Stomach (tissue), 9 donors: Measurements from ENCODE around the gene FBXL7. TPM values are rescaled to one million over a fixed set of nuclear protein-coding genes. Genes with fewer than 3 reads are reported as not detected.

Experiments used
- DNase-seq, 2 donors: peaks; one replicate each; pipeline versions ENCODE4 v3.0.0 to v3.0.0-alpha.2; 2013 to 2019
- H3K27ac ChIP-seq, 5 donors: fragments of 200-600 bp in 4 of 5; sonication (generic) in 4 of 5; one replicate each; pipeline ENCODE4 v1.5.1; 2013 to 2019; ENCODE audit warnings: mild to moderate bottlenecking in 1 of 5, moderate library complexity in 1 of 5
- H3K27me3 ChIP-seq, 3 donors: fragments of 200-600 bp; sonication (generic); one replicate each; pipeline ENCODE4 v1.5.1; 2017 to 2019; ENCODE audit warnings: mixed run types in 1 of 3
- H3K36me3 ChIP-seq, 4 donors: fragments of 200-600 bp; sonication (generic); 1 replicate in 3 of 4; 2 replicates in 1 of 4; pipeline ENCODE4 v1.5.1; 2016 to 2019
- H3K4me1 ChIP-seq, 4 donors: fragments of 200-600 bp; sonication (generic); one replicate each; pipeline ENCODE4 v1.5.1; 2016 to 2019
- H3K4me3 ChIP-seq, 4 donors: fragments of 200-600 bp; sonication (generic) in 3 of 4; one replicate each; pipeline ENCODE4 v1.5.1; 2016 to 2019; ENCODE audit warnings: mild to moderate bottlenecking in 1 of 4
- H3K9me3 ChIP-seq, 4 donors: fragments of 200-600 bp; sonication (generic); one replicate each; pipeline ENCODE4 v1.5.1; 2016 to 2019
- EP300 ChIP-seq: sonication (generic); formaldehyde crosslinking; IDR thresholded peaks from one replicate; pipeline ENCODE4 v1.6.1; 2017; ENCODE audit warnings: antibody characterized with exemption
- POLR2A ChIP-seq, 4 donors: fragments of 450-650 bp; IDR thresholded peaks; one replicate each; pipeline ENCODE4 v1.6.1; 2016; ENCODE audit warnings: antibody characterized with exemption in 4 of 4, control low read depth in 2 of 4, mild to moderate bottlenecking in 1 of 4, moderate library complexity in 1 of 4
- POLR2AphosphoS5 ChIP-seq, 3 donors: sonication (generic); formaldehyde crosslinking; IDR thresholded peaks; one replicate each; pipeline ENCODE4 v1.6.1; 2016; ENCODE audit warnings: antibody characterized with exemption in 3 of 3
- WGBS, 5 donors: extraction: QIAGEN DNeasy Blood & Tissue Kit in 3 of 5; methylation state at CpG; one replicate each; pipeline versions ENCODE4 v1.1.5 to v1.1.7; 2013 to 2018; 5-methylcytosine and 5-hydroxymethylcytosine counted together
- intact Hi-C: fragments of 100-400 bp; cut with DNase I; formaldehyde crosslinking; loops from one replicate; pipeline ENCODE4 v1.15.1; 2023; ENCODE audit warnings: low total_unique reads
- polyA plus RNA-seq, 3 donors: library from polyadenylated mRNA; stranded (reverse); fragments of 200-250 nt; gene quantifications; one replicate each; pipeline ENCODE4 v1.2.3, GENCODE V29; 2013
- total RNA-seq, 5 donors: library from RNA; depleted of rRNA; stranded (reverse); fragments of >200 nt; gene quantifications; one replicate each; pipeline versions ENCODE4 v1.1.0 to v1.2.3, GENCODE V29; 2014 to 2016
- TF ChIP-seq, protein P1 (sequence below), 7 experiments: fragments of 450-650 bp in 4 of 7; fragments of 200-600 bp in 3 of 7; sonication (generic) in 3 of 7; IDR thresholded peaks; one replicate each; pipeline ENCODE4 v1.5.1; 2016 to 2019; ENCODE audit warnings: antibody characterized with exemption in 7 of 7, control low read depth in 2 of 7, mild to moderate bottlenecking in 1 of 7
- donor health status: healthy with polysubstance abuse.
- donor health status: Bipolar disorder and iron deficiency.
- donor health status: healthy.

Gene FBXL7
- total and polyA plus RNA-seq, 8 donors, result 3.6 to 17.1 (median 6.8) TPM

DNA sequence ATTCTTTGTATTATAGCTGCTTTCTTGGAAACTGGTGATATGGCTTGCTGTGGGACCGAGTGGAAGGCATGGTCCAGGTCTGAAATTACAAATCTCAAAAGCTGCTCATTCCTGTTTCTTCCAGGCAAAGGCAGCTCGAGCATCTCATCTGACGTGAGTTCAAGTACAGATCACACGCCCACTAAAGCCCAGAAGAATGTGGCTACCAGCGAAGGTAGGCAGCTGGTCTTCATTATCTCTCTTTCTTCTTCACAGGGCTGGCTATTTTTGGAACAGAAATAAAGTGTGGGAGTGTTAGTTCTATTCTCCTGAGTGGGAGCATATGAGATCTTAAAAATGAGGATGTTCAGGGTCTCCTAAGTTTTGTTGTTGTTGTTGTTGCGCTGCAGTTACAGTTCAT is 115.9 kb downstream of the FBXL7 start:
- TF ChIP-seq, protein P1, sequence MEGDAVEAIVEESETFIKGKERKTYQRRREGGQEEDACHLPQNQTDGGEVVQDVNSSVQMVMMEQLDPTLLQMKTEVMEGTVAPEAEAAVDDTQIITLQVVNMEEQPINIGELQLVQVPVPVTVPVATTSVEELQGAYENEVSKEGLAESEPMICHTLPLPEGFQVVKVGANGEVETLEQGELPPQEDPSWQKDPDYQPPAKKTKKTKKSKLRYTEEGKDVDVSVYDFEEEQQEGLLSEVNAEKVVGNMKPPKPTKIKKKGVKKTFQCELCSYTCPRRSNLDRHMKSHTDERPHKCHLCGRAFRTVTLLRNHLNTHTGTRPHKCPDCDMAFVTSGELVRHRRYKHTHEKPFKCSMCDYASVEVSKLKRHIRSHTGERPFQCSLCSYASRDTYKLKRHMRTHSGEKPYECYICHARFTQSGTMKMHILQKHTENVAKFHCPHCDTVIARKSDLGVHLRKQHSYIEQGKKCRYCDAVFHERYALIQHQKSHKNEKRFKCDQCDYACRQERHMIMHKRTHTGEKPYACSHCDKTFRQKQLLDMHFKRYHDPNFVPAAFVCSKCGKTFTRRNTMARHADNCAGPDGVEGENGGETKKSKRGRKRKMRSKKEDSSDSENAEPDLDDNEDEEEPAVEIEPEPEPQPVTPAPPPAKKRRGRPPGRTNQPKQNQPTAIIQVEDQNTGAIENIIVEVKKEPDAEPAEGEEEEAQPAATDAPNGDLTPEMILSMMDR (IDR thresholded peaks at IDR 0.05), result no peak
- TF ChIP-seq EP300 (no peak), POLR2AphosphoS5 (IDR thresholded peaks at IDR 0.05) (no peak), POLR2A (IDR thresholded peaks at IDR 0.05) (no peak)
- H3K27ac ChIP-seq, result no peak overlapping the region
- H3K27me3 ChIP-seq, result no peaks in the 10 kb centered on the region
- no peak overlapping the region for H3K4me3 ChIP-seq
- H3K36me3 ChIP-seq, result no peaks in the 10 kb centered on the region
- 72 to 80% (median 74%) methylated on average over 6 of the region's 6 CpGs for WGBS, 5 donors
- intact Hi-C loops, result no loop called here
- H3K9me3 ChIP-seq, result no peaks in the 10 kb centered on the region
- H3K4me1 ChIP-seq, result peaks cover 0 to 2% (median 0%) of the 10 kb centered on the region in 4 donors
- DNase-seq, result no peak

DNA sequence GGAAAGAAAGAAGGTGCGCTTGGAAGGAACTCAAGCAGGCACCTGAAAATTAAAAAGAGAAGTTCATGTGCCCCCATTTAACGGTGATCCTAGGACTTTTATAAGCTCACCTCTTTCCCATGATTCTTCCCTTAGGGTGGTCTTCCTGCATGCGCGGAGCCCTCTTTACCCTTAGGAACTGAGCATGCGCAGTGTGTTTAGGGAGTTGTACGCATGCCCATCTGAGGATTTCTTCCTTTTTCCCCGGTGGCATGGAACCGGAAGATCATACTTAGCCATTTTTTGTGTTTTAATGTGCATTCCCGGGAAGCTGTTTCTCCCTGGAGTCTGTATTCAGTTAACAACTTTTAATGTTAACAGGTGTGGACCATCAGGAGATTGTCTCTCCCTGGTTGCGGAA is 119.0 kb downstream of the FBXL7 start:
- H3K27me3 ChIP-seq, result no peaks in the 10 kb centered on the region
- 88 to 97% (median 94%) methylated on average over 10 of the region's 10 CpGs for WGBS, 5 donors
- no peak overlapping the region for H3K27ac ChIP-seq
- DNase-seq, result no peak
- TF ChIP-seq EP300 (no peak), POLR2A (IDR thresholded peaks at IDR 0.05) (no peak), POLR2AphosphoS5 (IDR thresholded peaks at IDR 0.05) (no peak)
- TF ChIP-seq, protein P1 (IDR thresholded peaks at IDR 0.05), result no peak
- no peak overlapping the region for H3K4me3 ChIP-seq
- intact Hi-C loops, result no loop called here
- H3K4me1 ChIP-seq, result peaks cover 0 to 4% (median 0%) of the 10 kb centered on the region in 4 donors
- no peaks in the 10 kb centered on the region for H3K36me3 ChIP-seq
- no peaks in the 10 kb centered on the region for H3K9me3 ChIP-seq

DNA sequence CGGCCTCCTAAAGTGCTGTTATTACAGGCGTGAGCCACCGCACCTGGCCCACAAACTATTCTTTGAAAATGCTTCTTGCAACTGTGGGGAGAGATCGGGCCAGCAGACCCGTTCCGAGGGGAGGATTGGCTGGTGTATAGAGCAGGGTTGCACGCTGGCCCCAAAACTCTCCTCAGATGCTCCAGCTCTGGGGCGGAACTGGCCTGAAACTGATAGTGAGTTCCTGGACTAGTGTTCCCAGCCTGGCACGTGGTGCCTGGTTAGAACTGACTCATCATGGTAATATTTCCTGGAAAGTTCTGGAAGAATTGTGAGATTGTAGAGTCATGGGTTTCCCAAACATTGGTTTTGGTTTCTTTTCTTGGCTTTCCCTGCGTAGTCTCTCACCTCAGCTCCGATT is 120.5 kb downstream of the FBXL7 start:
- intact Hi-C loops, result no loop called here
- DNase-seq, result no peak
- no peaks in the 10 kb centered on the region for H3K36me3 ChIP-seq
- WGBS, 5 donors, result 78 to 90% (median 88%) methylated on average over 11 of the region's 11 CpGs
- H3K27me3 ChIP-seq, result no peaks in the 10 kb centered on the region
- H3K4me3 ChIP-seq, result no peak overlapping the region
- H3K27ac ChIP-seq, result no peak overlapping the region
- peaks cover 0 to 4% (median 0%) of the 10 kb centered on the region in 4 donors for H3K4me1 ChIP-seq
- no peaks in the 10 kb centered on the region for H3K9me3 ChIP-seq
- TF ChIP-seq EP300 (no peak), POLR2AphosphoS5 (IDR thresholded peaks at IDR 0.05) (no peak), POLR2A (IDR thresholded peaks at IDR 0.05) (no peak)
- TF ChIP-seq, protein P1 (IDR thresholded peaks at IDR 0.05), result no peak

DNA sequence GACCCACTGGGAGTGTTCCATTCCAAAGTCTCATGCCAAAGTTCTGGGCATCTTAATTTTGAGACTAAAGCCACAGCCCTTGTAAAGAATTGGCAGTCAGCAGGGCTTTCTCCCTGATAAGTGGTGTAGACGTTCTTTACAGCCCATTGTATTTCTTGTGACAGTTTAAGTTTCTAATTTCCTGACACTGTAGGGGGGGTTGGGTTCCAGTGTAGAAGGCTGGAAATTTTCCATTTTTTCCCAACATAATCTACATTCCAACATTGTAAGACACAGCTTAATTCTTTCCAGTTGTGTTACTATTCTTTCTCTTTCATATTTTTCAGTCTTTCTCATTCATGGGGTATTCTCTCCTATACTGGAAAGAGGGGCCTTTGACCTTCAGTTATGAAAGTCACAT is 121.1 kb downstream of the FBXL7 start:
- Histone ChIP-seq H3K4me1 (peaks cover 0 to 7% (median 0%) of the 10 kb centered on the region in 4 donors), H3K9me3 (no peaks in the 10 kb centered on the region), H3K4me3 (no peak overlapping the region), H3K27ac (peak overlapping the region in 1 of 5 donors; percentile 34), H3K36me3 (no peaks in the 10 kb centered on the region), H3K27me3 (no peaks in the 10 kb centered on the region)
- WGBS, 5 donors, result 13 to 31% (median 29%) methylated on average over 1 of the region's 1 CpG
- no peak for TF ChIP-seq EP300
- TF ChIP-seq, protein P1 (IDR thresholded peaks at IDR 0.05), result no peak
- no peak for TF ChIP-seq POLR2A (IDR thresholded peaks at IDR 0.05)
- TF ChIP-seq POLR2AphosphoS5 (IDR thresholded peaks at IDR 0.05), result no peak
- intact Hi-C loops, result no loop called here
- no peak for DNase-seq
